A673 (cell line): ENCODE data around the gene ALDH1L1.
"Not testable (repeated sequence)": the region's sequence is repeated elsewhere in the genome, so short reads cannot be mapped to it uniquely, and the experiment has no call there.

ENCODE experiments used
- EZH2 ChIP-seq: fragments of 200-600 bp; sonication (generic); IDR thresholded peaks from 2 replicates; pipeline ENCODE4 v1.6.1; 2017; ENCODE audit warnings: borderline replicate concordance, low read depth, mild to moderate bottlenecking, mixed read lengths, antibody characterized with exemption, low read length; ENCODE audit not compliant: poor library complexity, severe bottlenecking
- TF ChIP-seq, protein P1 (sequence below): fragments of 300-800, 200-600 bp; sonication (generic); conservative IDR thresholded peaks from 2 replicates; pipeline ENCODE4 v1.5.1; 2017; ENCODE audit warnings: low read depth, mild to moderate bottlenecking, antibody characterized with exemption, low read length, moderate library complexity, mixed read lengths

DNA sequence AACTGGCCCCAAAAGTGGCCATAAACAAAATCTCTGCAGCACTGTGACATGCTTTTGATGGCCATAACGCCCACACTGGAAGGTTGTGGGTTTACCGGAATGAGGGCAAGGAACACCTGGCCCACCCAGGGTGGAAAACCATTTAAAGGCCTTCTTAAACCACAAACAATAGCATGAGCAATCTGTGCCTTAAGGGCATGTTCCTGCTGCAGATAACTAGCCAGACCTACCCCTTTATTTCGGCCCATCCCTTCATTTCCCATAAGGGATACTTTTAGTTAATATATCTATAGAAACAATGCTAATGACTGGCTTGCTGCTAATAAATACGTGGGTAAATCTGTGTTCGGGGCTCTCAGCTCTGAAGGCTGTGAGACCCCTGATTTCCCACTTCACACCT is 88.3 kb downstream of the ALDH1L1 start:
- not testable (repeated sequence) for TF ChIP-seq EZH2
- TF ChIP-seq, protein P1, sequence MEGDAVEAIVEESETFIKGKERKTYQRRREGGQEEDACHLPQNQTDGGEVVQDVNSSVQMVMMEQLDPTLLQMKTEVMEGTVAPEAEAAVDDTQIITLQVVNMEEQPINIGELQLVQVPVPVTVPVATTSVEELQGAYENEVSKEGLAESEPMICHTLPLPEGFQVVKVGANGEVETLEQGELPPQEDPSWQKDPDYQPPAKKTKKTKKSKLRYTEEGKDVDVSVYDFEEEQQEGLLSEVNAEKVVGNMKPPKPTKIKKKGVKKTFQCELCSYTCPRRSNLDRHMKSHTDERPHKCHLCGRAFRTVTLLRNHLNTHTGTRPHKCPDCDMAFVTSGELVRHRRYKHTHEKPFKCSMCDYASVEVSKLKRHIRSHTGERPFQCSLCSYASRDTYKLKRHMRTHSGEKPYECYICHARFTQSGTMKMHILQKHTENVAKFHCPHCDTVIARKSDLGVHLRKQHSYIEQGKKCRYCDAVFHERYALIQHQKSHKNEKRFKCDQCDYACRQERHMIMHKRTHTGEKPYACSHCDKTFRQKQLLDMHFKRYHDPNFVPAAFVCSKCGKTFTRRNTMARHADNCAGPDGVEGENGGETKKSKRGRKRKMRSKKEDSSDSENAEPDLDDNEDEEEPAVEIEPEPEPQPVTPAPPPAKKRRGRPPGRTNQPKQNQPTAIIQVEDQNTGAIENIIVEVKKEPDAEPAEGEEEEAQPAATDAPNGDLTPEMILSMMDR: not testable (repeated sequence)
